NCI-H2196 treated with DMSO at 0.1 percent for 48 hours (cell line): ENCODE measurements around the gene U2AF1.
"Not testable (repeated sequence)": the region's sequence is repeated elsewhere in the genome, so short reads cannot be mapped to it uniquely, and the experiment has no call there.

ENCODE experiments used
- DNase-seq: peaks from one replicate; lab custom pipeline; 2025; ENCODE audit not compliant: unreplicated experiment; lab: John Stamatoyannopoulos, UW

U2AF1 gene, protein sequence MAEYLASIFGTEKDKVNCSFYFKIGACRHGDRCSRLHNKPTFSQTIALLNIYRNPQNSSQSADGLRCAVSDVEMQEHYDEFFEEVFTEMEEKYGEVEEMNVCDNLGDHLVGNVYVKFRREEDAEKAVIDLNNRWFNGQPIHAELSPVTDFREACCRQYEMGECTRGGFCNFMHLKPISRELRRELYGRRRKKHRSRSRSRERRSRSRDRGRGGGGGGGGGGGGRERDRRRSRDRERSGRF

DNA sequence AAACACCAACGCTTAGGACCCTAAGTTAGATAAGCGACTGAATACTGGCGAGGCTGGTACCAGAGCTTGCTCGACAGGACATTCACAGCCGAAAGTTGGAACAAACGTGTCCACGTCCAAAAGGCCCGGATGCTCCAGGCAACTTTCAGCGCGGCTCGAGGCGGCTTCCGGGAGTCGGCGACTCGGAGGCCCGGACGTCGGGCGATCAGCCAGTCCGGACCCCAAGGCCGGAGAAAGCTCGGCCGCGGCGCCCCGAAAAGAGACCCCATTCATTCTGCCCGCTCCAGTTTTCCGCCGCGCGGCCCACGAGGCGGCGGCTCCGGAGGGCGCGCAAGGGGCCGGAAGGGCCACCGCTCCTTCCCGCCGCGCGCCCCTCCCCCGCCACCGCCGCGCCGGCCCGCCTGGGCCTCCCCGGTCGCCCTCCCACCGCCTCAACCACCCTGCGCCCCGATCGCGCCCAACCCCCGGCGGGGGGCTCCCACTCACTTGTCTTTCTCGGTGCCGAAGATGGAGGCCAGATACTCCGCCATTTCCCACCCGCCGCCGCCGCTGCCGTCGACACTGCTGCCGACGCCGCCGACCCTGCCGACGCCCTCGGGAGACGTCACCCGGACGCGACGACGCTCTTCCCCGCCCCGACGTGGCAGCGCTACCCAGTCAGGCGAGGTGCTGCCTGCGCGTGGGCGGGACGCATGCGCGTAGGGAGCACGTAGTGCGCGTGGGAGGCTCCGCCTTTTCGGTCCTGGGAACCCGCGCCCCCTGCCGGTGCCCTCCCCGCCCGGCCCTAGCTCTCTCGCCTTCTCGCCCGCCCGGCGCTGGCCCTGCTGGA, at the start of gene U2AF1:
TSS of gene U2AF1 (minus strand) at position 606 of the 829 bp plus-strand sequence. CDS start at position 530, 76 bp downstream.
- DNase-seq = not testable (repeated sequence)

DNA sequence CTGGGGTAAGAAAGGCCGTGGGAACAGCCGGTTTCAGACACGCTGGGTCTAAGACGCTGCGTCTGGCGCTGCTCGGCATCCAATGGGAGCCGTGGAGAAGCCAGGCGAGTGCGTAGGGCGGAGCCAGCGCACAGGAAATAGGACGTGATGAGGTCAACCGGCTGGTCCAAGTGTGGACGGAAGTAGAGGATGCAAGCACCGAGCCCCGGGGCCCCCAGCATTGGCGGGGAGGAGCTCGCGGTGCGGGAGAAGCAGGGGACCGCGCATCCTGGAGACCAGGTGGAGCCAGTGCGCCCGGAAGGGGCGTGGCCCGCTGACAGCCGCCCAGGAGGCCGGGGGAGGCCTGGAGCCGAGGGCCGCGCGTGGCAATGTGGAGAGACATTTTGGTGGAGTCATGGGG, 46.2 kb upstream of the U2AF1 start:
- not testable (repeated sequence) for DNase-seq

DNA sequence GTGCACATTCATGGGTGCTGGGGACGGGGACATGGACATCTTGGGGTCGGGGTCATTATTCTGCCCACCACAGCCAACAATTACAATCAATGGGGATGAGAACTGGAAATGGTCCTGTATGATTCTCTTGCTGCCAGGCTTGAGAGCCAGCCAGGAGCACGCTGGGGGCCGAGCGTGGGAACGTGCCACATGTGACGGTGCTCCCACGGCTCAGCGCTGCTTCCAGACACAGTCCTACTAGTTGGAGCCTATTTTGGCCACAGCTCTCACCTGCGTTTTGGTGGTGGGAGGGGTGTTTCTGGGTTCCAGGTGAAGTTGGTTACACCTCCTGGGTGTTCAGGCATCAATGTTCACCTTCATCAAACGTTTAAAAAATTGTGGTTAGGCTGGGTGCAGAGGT, 42.0 kb upstream of the U2AF1 start:
- DNase-seq = not testable (repeated sequence)

DNA sequence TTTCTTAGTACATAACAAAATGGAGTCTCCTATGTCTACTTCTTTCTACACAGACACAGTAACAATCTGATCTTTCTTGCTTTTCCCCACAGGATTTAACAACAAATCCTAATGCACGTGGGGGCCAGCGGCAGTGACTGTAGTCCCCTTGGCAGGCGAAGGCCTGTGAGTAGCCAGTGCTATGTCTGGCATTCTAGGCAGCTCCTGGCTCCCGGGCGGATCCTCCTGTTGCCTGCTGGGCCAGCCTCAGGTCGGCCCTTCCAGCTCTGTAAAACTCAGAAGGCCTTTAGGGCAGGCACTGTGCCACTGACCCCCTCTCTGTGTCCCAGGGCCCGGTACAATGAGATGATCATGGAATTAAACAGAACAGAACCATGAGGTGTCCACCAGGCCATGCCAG, 40.6 kb upstream of the U2AF1 start:
- not testable (repeated sequence) for DNase-seq

DNA sequence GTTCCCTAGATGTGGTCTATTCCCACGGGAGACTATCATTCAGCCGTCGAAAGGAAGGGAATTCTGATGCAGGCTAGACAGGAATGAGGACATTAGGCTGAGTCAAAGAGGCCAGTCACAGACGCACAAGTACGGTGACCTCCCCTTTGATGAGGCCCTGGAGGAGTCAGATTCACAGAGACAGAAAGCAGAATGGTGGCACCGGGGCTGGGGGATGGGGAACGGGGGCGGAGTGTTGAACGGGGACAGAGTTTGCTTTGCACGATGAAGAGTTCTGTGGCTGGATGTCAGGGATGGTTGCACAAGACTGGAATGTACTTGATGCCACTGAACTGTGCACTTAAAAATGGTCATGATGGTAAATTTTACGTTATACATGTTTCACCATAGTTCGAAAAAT, 39.3 kb upstream of the U2AF1 start:
- not testable (repeated sequence) for DNase-seq

DNA sequence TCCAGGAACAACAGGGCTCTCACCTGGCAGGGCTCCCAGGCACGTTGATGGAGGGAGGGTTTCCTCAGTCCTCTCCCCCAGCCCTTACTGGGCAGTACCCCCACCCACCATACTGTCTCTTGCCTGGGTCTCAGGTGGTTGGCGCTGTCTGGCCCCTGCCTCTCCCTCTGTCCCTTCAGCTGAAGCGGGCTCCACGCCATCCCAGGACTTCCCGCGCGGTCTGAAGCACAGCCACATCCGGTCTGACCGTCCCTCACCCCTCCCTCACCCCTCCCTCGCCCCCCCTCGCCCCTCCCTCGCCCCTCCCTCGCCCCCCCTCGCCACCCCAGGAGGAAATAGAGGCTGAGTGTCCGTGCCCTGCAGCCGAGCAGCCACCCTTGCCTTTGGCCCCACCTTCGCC, 34.0 kb upstream of the U2AF1 start:
- DNase-seq = not testable (repeated sequence)

DNA sequence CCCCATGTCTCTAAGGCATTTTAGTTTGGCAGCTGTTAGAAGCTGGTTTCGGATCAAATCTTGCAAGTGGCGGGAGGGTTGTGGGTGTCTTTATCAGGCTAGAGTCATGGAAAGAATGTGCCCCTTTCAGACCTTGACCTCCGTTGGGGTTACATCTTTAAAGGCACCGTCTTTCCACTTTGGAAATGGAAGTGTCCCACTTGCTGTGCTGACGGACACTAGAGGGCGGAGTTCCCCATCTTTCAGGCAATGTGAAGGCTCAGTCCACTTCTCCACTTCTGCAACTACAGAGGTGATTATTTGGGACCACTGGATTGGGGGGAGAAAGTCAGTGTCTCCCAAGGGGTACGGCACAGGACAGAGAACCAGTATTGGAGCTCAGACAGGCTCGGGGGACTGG, 31.6 kb upstream of the U2AF1 start:
- not testable (repeated sequence) for DNase-seq

DNA sequence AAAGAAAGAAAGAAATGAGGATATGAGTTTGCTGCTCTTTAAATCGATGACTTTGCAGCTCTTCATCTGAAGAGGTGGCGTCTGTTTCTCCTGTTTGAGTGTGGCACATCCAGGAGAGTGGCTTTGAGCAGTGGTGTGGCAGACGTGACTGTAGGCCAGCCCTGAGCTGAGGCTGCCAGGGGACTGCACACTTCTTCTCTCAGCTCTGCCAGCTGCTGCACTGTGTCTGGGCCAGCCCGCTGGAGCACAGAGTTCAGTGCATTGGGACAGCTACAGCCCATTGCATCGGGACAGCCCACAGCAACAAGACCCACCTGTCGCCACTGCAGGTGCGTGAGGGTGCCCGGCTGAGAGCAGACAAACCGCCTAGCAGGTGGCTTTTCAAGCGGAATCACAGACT, 27.1 kb upstream of the U2AF1 start:
- not testable (repeated sequence) for DNase-seq

DNA sequence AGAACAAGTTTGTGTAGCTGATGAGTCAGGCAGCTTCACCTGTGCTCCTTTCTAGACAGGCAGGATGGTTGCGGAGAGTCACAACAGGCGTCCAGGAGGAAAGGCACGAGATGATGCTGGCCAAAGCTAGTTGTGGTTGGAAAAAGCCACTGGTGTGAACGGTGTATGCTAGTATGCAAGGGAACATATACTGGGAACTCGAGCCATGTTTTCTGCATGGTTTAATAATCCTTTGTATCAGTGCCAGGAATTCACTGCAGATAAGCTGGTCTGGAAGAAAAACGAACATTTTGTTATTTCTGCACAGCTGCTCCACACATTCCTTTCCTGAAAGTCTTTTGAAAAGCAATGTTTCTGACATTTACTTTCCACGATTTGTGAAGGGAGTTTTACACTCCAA, 22.7 kb upstream of the U2AF1 start:
- not testable (repeated sequence) for DNase-seq

DNA sequence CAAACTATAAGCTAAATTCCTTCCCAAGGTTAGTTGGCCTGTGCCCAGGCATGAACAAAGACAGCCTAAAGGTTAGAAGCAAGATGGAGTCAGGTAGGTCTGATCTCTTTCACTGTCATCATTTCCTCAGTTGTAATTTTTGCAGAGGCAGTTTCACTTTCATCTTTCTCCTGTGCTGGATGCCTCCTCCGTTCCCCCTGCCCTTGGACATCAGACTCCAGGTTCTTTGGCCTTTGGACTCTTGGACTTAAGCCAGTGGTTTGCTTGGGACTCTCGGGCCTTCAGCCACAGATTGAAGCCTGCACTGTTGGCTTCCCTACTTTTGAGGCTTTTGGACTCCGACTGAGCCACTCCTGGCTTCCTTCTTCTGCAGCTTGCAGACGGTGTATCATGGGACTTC, 8.6 kb upstream of the U2AF1 start:
- DNase-seq = not testable (repeated sequence)

DNA sequence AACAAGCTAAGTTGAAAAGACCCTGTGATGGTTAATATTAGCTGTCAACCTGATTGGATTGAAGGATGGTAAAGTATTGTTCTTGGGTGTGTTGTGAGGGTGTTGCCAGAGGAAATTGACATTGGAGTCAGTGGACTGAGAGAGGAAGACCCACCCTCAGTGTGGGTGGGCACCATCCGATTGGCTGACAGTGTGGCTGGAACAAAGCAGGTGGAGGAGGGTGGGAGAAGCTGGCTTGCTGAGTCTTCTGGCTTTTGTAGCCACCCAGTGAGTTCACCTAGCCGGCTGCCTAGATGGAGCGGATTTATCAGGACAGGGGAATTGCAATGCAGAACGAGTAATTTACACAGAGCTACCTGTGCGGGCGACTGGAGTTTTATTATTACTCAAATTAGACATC, 7.1 kb upstream of the U2AF1 start:
- not testable (repeated sequence) for DNase-seq

DNA sequence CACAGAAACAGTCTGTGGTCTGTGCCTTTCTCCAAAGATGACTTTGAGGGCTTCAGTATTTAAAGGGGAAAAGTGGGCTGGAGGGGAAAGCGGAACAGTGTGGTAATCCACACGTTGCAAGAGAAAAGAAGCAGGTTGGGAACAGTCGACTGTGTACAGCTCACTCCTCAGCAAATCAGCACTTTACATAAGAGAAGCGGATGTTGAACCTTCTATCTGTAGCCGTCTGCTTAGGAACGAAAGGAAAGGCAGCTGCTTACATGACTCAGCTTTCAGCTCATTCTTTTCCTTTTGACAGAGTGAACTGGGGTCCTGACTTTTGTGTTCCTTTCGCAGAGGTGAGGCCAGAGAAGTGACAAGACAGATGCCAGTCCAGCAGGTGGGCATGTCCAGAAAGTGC, 1.6 kb upstream of the U2AF1 start:
- DNase-seq = not testable (repeated sequence)

DNA sequence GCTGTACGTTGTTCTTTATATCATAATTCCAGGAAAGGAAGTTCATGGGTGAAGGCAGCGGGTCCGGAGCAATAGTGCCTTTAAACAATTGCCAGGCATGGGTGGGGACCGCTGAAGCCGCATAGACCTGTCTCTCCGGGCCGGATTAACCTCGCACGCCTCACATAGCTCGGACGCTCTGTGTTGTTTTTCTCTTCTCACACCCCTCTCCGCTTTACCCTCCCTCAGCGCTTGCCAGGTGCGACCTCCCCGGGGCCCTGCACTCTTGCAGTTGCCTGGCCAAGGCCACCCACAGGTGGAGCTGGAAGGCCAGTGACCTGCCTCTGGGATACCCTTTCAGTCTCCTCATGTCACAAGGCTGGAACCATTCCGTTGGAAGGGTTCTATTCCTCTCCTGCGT, 807 bp upstream of the U2AF1 start:
- DNase-seq = not testable (repeated sequence)

DNA sequence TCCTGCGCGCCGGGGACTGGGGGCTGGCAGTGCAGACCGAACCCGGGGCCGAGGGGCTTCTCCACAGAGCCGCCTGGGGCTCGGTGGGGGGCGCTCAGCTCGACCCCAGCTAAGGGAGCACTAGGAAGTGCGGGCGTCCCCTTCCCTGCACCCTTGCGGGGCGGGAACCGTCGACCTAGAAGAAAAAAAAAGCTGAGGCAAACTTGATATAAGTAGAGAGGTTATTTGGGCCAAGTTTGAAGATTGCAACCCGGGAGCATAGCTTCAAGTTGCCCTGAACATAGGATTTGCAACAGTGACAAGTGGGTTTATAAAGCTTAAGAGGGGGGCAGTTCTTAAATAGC, 396 bp upstream of the U2AF1 start:
- DNase-seq = not testable (repeated sequence)

DNA sequence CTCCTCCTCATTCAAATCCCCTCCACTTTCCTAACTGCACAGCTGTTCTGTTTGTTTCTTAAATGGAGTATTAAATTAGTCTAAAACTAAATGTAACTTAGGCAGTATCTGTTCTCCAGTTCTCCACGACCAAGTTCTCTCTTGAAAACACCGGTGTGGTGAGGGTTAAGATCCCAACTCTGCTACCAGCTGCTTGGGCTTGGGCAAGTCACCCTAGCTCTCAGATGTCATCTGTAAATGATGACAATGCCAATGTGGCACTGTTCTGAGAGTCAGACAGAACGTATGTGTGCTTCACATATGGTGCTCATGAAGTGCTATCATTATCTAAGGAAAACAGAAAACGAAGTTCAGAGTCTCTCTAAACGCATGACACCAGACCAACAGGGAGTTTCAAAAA, 2.7 kb downstream of the U2AF1 start:
- DNase-seq = not testable (repeated sequence)

DNA sequence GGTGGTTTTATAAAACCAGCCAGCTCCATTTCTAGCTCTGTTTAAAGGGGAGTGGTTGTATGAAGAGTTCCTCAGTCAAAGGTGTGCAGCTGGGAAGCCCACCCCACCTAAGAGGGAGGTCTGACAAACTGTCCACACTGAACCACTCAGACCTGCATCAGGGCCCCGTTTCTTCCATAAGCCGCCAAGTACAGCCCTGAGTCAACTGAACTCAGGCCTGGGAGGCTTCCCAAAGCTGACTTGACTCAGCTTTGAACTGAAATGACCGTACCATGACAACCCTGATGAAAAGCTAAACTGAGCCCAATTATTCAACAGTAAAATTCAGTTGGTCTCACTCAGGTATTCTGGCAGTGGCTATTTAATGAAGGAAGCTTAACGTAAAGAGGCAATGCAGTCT, 5.1 kb downstream of the U2AF1 start:
- DNase-seq = not testable (repeated sequence)

DNA sequence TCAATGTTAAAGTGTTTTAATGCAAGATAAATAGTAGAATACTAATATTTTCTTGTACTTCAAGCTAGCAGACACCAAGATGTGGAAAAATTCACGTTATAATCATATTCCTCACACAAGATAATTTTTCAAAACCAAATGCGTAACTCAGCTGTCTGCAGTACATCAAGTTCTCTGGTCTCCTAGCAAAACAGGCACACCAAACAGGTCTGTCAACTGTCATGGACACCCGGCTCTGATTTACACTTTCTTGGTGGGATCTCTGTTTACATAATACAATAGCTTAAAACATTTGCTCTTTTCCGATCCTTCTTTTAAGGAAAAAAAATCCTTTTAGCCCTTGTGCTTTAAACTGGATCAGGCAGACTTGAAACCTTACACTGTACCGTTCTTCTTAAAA, 5.7 kb downstream of the U2AF1 start:
- DNase-seq = not testable (repeated sequence)

DNA sequence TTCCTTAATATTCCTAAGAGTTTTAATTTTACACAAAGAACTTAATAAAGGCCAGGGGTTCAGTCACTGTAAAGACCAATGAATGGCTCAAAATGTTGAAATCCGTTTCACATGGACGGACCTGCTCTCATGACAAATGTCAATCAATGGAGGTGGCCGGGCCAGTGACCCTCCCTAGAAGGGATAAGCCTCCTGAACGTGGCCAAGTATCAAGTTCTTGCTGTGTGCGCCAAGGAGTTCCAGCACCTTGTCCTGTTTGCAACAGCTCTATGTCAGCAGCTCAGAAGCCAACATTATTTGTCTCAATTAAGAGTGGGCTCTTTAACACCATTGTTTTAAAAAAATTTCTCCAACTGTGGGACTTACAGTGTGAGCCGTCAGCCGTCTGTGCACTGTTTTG, 6.4 kb downstream of the U2AF1 start:
- not testable (repeated sequence) for DNase-seq

DNA sequence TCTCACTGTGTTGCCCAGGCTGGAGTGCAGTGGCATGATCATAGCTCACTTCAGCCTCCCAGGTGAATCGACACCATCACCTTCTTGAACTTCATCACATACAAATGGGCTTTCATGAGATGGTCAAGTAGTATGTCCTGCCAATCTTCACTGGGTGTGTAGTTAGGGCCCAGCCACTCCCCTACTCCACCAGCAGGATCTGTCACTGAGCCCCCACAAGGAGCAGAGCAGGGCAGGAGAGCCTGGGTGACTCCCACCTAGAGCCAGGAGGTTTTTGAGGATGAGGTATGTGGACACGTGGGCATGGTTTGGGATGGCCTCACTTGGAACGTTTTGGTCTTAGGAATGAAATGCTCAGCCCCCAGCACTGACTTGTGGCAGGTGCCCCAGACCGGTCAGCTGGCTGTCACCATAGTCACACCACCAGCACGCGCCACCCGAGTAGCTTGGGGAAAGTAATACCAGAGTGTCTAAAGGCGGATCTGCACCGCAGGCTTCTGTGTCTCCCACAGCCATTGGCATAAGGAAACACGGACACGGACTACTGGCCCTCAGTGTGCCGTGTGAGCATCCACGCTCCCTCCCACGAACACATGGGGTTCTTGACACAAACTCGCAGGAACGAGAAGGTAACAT, 15.3 kb downstream of the U2AF1 start:
- DNase-seq = not testable (repeated sequence)

DNA sequence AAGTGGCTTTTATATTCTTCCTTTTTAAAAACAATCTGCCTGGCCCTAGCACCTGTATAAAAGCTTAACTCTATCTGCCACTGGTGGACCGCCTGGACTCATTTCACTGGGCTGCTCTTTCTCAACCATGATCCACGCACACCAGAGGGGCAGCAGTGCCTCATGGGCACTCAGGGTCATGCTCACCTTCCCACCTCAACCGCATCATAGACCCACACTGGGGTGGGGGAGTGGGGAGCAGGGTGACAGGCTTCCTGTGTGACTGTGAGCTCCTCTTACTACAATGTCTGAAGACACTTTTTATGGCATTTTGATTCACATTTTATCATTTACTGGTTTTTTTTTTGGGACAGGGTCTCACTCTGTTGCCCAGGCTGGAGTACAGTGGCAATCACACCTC, 16.4 kb downstream of the U2AF1 start:
- not testable (repeated sequence) for DNase-seq

DNA sequence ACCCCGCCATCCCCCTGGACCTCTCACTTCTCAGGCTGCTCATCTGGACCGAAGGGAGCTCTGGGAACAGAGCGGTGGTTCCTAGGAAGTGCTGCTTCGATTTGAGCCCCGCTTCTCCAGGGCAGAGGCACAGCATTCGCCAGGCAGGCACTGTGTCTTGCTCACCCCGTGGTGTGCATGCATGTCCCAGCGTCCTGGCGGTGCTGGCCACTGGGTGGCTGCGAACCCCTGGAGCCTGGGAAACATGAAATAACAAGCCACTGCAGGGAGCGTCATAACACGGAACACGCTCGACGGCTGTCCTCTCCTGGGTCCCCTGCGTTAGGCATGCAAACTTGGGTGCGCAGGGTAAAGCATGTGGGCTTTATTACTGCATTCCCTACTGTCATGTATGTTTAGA, 17.9 kb downstream of the U2AF1 start:
- DNase-seq = not testable (repeated sequence)
